ENCODE measurements around the gene PPP1R1C.

Gene PPP1R1C

GRCh38 chr2:181972431-181973170 lies 13.1 kb upstream of the PPP1R1C start:
- no peak for DNase-seq

DNA sequence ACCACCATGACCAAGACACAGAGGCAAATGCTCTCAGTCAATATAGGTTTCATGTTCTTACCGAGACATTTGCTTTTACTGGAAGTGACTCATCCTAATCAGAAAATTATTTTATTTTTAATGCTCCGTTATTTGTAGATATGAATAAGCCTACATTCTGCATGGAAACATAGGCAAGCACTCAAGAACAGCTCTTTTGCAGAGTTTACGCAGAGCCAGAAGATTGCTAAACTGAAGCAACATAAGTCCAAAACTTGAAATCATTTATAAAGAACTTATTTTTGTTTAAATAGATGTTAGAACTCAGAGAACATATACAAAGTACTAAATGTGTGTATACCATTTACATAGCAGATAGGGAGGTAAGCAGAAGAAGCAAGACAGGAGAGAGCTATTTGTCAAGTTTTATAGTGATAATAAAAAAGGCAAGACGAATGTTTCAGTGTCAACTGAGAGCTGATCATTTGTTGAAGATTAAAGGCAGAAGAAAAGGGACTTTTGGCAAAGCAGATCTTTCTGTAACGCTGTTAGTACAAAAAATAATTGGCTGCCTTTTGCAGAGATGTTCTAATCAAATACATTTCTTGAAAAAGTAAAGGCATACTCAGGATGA lies 12.4 kb upstream of the PPP1R1C start:
- peak; percentile 7 for DNase-seq

DNA sequence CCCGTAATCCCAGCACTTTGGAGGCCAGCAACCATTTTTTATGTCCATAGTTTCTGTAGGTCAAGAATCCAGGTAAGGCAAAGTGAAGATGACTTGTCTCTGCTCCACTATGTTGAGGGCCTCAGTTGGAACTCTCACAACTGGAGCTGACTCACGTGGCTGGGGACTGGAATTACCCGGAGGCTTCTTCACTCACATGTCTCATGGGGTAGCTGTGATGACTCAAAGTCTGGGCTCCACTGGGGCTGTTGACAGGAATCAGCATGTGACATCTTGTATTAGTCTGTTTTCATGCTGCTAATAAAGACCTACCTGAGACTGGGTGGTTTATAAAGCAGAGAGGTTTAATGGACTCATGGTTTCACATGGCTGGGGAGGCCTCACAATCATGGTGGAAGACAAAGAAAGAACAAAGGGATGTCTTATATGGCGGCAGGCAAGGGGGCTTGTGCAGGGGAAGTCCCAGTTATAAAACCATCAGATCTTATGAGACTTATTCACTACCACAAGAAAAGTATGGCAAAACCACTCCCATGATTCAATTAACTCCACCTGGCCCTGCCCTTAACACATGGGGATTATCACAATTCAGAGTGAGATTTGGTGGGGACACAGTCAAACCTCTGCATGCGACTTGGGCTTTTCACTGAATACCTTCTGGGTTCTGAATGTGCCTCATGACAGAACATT lies 7.8 kb upstream of the PPP1R1C start:
- no peak for DNase-seq

- DNase-seq: no peak
Observed at GRCh38 chr2:181978351-181979150, 7.1 kb upstream of the PPP1R1C start.

GRCh38 chr2:181984060-181984459 lies 1.6 kb upstream of the PPP1R1C start:
- no peak for DNase-seq

GRCh38 chr2:181984814-181985631 lies 630 bp upstream of the PPP1R1C start:
- DNase-seq: peak; percentile 8

DNA sequence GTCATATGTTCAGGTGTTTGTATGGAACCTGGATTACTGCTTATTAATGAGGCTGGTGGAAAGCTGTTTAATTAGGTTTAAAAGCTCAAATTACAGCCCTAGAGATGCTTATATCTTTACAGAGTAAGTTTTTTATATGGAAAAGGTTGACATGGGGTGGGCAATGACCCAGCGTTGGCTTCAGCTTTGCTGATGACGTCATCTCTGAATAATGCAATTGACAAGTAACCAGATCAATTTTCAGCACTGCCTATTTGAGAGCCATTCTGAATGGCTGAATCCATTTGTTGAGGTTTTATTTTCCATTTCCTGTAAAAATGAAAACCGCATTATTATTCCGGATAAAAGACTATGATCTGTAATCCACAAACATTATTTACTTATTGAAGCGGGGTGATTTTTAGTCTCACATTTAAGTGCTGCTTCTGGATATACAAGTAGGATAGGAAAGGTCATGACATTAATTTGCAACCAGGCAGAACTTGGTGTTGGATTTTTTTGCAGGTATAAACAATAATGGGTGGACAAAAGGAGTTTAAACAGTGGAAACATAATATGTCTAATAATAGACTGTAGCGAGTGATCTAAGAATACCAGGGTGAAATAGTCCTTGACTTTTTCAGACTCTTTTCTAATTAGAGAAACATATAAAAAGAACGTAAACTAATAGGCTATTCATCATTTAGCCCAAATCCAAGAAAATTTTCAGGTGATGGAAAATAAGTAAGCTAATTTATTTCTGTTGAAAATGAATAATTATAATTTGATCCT lies 2.7 kb downstream of the PPP1R1C start:
- peak; percentile 73 for DNase-seq

DNA sequence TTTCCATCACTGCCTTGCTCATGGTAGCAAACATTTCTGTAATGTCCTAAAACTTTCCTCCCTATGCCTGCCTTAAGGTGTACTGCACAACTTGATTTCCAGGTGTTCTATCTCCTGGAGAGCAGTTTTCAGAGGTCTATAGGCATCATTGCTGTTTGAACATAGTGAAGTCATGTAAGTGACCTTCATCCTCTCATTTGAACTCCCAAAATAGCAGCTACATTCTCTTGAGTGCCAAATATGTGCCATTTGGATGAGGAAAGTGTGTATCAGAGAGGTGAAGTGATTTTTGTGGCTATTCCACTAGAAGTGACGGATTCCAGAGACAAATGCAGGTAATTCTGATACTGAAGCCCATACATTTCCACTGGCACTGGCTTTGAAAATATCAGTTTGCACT lies 3.4 kb downstream of the PPP1R1C start:
- peak; percentile 35 for DNase-seq

GRCh38 chr2:181991171-181991885 lies 5.7 kb downstream of the PPP1R1C start:
- DNase-seq: peak; percentile 8

- DNase-seq: no peak
Observed at GRCh38 chr2:181992776-181993175, 7.1 kb downstream of the PPP1R1C start.

GRCh38 chr2:181995289-181995688 lies 9.6 kb downstream of the PPP1R1C start:
- peak; percentile 9 for DNase-seq

GRCh38 chr2:181998041-181998835 lies 12.6 kb downstream of the PPP1R1C start:
- DNase-seq: peak; percentile 97

- DNase-seq: peak; percentile 84
Observed at GRCh38 chr2:181998891-181999654, 13.4 kb downstream of the PPP1R1C start.

DNA sequence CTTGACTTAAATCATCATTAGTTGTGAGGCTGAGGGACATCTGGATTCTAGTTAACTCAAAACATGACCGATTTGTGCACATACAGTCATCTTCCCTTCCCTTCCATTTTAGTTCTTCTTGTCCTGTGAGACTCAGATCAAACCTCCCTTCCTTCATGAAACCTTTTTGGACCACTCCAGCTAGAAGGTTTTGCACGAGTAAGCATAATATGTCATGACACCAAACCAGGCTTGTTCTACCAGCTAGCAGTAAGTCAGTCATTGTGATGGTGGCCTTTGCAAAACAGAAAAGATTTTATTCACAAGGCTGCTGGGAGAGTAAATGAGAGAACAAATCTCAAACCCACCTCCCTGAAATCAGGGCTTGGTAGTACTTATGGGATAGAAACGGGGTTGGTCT lies 14.3 kb downstream of the PPP1R1C start:
- DNase-seq: no peak

DNA sequence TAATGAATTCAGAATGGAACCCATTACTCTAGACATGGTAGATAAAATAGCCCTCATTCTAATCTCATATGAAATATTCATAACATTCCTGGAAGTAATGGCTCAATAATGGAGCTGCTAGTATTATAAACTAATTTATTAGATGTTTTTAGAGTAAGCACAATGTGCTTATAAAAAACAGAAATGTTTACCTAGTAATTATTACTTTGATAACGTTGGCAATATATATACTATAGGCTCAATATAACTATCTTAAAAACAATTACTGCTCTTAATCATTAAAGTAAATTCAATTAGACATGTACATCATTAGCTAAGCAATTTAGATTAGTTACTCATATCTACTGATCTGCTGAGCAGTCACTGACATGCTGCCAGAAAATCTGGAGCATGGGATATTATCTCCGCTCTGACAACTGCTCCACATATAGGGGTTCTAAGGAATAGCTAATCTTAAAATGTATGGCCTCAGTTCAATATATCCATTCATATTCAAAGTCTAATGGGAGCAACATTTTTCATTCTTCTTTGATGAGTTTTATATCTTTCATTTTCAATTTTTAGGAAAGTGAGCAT lies 19.4 kb downstream of the PPP1R1C start:
- DNase-seq: no peak

- DNase-seq: no peak
Observed at GRCh38 chr2:182006595-182007341, 21.1 kb downstream of the PPP1R1C start.

DNA sequence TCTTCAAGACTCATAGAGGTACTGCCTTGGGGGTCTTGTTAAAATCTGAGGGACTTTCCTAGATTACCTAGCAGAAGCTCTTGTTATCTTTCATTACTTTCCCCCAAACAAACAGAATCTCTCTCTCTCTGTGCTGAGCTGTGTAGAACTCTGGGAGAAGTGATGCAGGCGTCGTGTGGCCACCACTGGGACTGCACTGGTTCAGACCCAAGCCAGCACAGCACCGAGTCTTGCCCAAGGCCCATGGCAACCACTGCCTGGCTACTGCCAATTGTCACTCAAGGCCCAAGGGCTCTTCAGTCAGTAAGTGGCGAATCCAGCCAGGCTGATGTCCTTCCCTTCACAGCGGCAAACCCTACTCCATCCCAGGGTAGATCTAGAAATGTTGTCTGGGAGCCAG lies 28.6 kb downstream of the PPP1R1C start:
- no peak for DNase-seq
